ENCODE data around the gene RSPH10B2. TPM values are rescaled to one million over a fixed set of nuclear protein-coding genes. Genes with fewer than 3 reads are reported as not detected.
"Not testable (repeated sequence)": the region's sequence is repeated elsewhere in the genome, so short reads cannot be mapped to it uniquely, and the experiment has no call there.

The RSPH10B2 gene
- polyA plus RNA-seq, 1 donor (not counting 4 experiments of a cell fraction or from before 2014, with no cell fraction given) = not detected

DNA sequence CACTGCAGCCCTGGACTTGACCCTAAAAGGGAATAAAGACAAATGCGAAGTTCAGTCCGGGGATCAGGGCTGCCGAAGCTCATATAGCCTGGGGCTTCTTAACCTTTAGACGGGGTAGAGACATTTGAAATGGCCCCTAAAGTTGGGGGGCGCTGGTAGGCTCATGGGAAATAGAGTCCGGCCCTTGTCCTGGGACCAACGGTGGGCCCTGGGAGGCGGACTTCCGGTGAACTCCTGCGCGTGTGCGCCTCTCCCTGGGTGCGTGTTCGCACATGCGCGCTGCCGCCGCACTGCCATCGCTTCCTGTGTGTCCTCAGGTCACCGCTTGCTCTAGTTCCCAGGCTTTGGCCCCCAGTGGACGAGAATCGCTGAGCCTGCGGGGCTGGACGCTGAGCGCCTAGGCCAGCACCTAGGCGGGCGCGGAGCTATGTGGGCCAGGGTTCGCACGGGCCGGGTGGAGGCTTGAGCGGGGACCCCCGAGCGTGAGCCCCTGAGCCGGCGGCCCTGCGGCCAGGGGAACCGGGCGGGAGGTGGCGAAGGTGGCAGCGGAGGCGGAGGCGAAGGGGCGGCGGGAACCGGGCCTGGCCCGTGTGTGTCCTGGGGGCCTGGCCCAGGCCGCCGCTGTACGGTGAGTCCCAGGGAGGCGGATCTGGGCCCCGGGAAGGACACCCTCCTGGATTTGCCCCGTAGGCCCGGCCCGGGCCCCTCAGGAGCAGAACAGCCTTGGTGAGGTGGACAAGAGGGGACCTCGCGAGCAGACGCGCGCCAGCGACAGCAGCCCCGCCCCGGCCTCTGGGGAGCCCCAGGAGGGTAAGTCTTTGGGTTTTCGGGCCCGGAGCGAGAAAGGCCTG lies 24.2 kb upstream of the RSPH10B2 start:
- Histone ChIP-seq H3K9me1 (ENCODE audit: control insufficient read depth, extremely low read depth, insufficient read depth, low read length) (no peaks in the 10 kb centered on the region), H3K36me3 (ENCODE audit: control insufficient read depth in 2 of 2, extremely low read depth in 1 of 2, insufficient read depth in 2 of 2, low read length in 2 of 2) (peaks cover 0 to 2% of the 10 kb centered on the region in 2 experiments)
- dilution Hi-C loops (cut with MboI; ENCODE audit: extremely low pct_ligation_motif_present, low sequenced_read_pairs) = no loop called here

DNA sequence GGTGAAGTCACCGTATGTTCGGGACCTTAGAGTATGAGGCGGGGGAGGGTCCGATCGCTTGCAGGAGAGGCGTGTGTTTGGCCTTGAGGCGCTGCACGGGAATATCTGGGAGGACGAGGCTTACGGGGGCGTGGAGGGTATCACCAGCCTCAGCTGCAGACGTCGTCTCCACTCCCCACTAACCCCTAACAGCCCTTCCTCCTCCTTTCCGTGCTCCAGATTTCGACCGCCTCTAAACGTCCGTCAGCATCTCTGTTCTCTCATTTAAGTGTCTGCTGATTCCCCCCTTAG lies 23.6 kb upstream of the RSPH10B2 start:
- H3K9ac ChIP-seq (ENCODE audit: control insufficient read depth, extremely low read depth, insufficient read depth, low read length) = peak overlapping the region; percentile 90
- H3K9me1 ChIP-seq (ENCODE audit: control insufficient read depth, extremely low read depth, insufficient read depth, low read length) = no peaks in the 10 kb centered on the region
- dilution Hi-C loops (cut with MboI; ENCODE audit: extremely low pct_ligation_motif_present, low sequenced_read_pairs) = no loop called here

More for the DNA sequence above, 24.2 kb upstream of the RSPH10B2 start:
- H3K4me2 ChIP-seq (ENCODE audit: control insufficient read depth, extremely low read depth, insufficient read depth, low read depth, low read length) = peak overlapping the region; percentile 87
- TF ChIP-seq, protein P1, sequence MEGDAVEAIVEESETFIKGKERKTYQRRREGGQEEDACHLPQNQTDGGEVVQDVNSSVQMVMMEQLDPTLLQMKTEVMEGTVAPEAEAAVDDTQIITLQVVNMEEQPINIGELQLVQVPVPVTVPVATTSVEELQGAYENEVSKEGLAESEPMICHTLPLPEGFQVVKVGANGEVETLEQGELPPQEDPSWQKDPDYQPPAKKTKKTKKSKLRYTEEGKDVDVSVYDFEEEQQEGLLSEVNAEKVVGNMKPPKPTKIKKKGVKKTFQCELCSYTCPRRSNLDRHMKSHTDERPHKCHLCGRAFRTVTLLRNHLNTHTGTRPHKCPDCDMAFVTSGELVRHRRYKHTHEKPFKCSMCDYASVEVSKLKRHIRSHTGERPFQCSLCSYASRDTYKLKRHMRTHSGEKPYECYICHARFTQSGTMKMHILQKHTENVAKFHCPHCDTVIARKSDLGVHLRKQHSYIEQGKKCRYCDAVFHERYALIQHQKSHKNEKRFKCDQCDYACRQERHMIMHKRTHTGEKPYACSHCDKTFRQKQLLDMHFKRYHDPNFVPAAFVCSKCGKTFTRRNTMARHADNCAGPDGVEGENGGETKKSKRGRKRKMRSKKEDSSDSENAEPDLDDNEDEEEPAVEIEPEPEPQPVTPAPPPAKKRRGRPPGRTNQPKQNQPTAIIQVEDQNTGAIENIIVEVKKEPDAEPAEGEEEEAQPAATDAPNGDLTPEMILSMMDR (optimal IDR thresholded peaks at IDR 0.05 in 1 of 3, IDR thresholded peaks at IDR 0.05 in 1 of 3, conservative IDR thresholded peaks at IDR 0.05 in 1 of 3; ENCODE audit: extremely low read depth in 1 of 3, insufficient read depth in 2 of 3, low read length in 3 of 3) = no peak
- TF ChIP-seq EZH2 (IDR thresholded peaks at IDR 0.05; ENCODE audit: low read length) = no peak
- no peaks in the 10 kb centered on the region for H3K9me3 ChIP-seq (ENCODE audit: control insufficient read depth, low read depth, low read length)
- DNase-seq (ENCODE audit: low read depth, low spot score) = no peak
- peak overlapping the region; percentile 90 for H3K9ac ChIP-seq (ENCODE audit: control insufficient read depth, extremely low read depth, insufficient read depth, low read length)
- no peaks in the 10 kb centered on the region for H4K20me1 ChIP-seq (ENCODE audit: control insufficient read depth, extremely low read depth, insufficient read depth, low read length)
- H3K4me1 ChIP-seq (ENCODE audit: control insufficient read depth, extremely low read depth, insufficient read depth, low read length) = peaks cover 8% of the 10 kb centered on the region
- peak overlapping the region; percentile 80 for H3K27ac ChIP-seq (ENCODE audit: control insufficient read depth, insufficient read depth, low read length)
- H3K27me3 ChIP-seq (ENCODE audit: control insufficient read depth, extremely low read depth, insufficient read depth, low read length) = no peaks in the 10 kb centered on the region
- peak overlapping the region; percentile 90 for H2AFZ ChIP-seq (ENCODE audit: control insufficient read depth, low read length)
- H3K4me3 ChIP-seq (ENCODE audit: control insufficient read depth in 2 of 3, extremely low read depth in 1 of 3, insufficient read depth in 2 of 3, low read depth in 1 of 3, low read length in 3 of 3) = peak overlapping the region; percentile 77 to 88 (median 81)
- peaks cover 22% of the 10 kb centered on the region for H3K79me2 ChIP-seq (ENCODE audit: control insufficient read depth, insufficient read depth, low read length)
- FAIRE-seq = peak; percentile 17

DNA sequence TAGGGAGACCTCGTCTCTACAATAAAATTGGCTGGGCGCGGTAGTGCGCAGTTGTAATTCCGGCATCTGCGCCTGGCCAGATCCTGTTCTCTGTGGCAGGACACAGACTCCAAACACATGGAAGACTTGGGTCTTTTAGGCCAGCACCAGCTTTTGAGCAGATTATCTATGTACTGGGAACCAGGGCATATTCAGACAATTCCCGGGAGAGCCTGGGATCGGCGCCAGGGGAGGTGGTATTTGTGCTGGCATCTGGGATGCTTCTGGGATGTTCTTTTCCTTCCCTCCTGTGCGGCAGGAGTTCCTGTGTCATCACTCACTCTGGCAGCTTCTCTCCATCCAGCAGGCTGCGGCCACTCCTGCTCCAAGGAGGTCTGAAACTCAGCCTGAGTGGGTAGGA lies 15.5 kb upstream of the RSPH10B2 start:
- dilution Hi-C loops (cut with MboI; ENCODE audit: extremely low pct_ligation_motif_present, low sequenced_read_pairs); H4K20me1 ChIP-seq (ENCODE audit: control insufficient read depth, extremely low read depth, insufficient read depth, low read length); FAIRE-seq; H3K79me2 ChIP-seq (ENCODE audit: control insufficient read depth, insufficient read depth, low read length); DNase-seq (ENCODE audit: low read depth, low spot score); H3K9ac ChIP-seq (ENCODE audit: control insufficient read depth, extremely low read depth, insufficient read depth, low read length); H2AFZ ChIP-seq (ENCODE audit: control insufficient read depth, low read length); H3K9me1 ChIP-seq (ENCODE audit: control insufficient read depth, extremely low read depth, insufficient read depth, low read length); H3K27me3 ChIP-seq (ENCODE audit: control insufficient read depth, extremely low read depth, insufficient read depth, low read length); H3K4me3 ChIP-seq (ENCODE audit: control insufficient read depth in 2 of 3, extremely low read depth in 1 of 3, insufficient read depth in 2 of 3, low read depth in 1 of 3, low read length in 3 of 3); H3K4me2 ChIP-seq (ENCODE audit: control insufficient read depth, extremely low read depth, insufficient read depth, low read depth, low read length); H3K27ac ChIP-seq (ENCODE audit: control insufficient read depth, insufficient read depth, low read length); H3K9me3 ChIP-seq (ENCODE audit: control insufficient read depth, low read depth, low read length); H3K4me1 ChIP-seq (ENCODE audit: control insufficient read depth, extremely low read depth, insufficient read depth, low read length): not testable (repeated sequence)
- peaks cover 0 to 10% of the 10 kb centered on the region in 2 experiments for H3K36me3 ChIP-seq (ENCODE audit: control insufficient read depth in 2 of 2, extremely low read depth in 1 of 2, insufficient read depth in 2 of 2, low read length in 2 of 2)

More for the DNA sequence above, 23.6 kb upstream of the RSPH10B2 start:
- peak overlapping the region; percentile 80 for H3K27ac ChIP-seq (ENCODE audit: control insufficient read depth, insufficient read depth, low read length)
- H3K9me3 ChIP-seq (ENCODE audit: control insufficient read depth, low read depth, low read length) = no peaks in the 10 kb centered on the region
- peak overlapping the region; percentile 90 for H2AFZ ChIP-seq (ENCODE audit: control insufficient read depth, low read length)
- H3K27me3 ChIP-seq (ENCODE audit: control insufficient read depth, extremely low read depth, insufficient read depth, low read length) = no peaks in the 10 kb centered on the region
- H4K20me1 ChIP-seq (ENCODE audit: control insufficient read depth, extremely low read depth, insufficient read depth, low read length) = no peaks in the 10 kb centered on the region
- H3K4me3 ChIP-seq (ENCODE audit: control insufficient read depth in 2 of 3, extremely low read depth in 1 of 3, insufficient read depth in 2 of 3, low read depth in 1 of 3, low read length in 3 of 3) = peak overlapping the region; percentile 77 to 88 (median 81)
- FAIRE-seq (no peak), DNase-seq (ENCODE audit: low read depth, low spot score) (no peak)
- peak overlapping the region; percentile 87 for H3K4me2 ChIP-seq (ENCODE audit: control insufficient read depth, extremely low read depth, insufficient read depth, low read depth, low read length)
- peaks cover 8% of the 10 kb centered on the region for H3K4me1 ChIP-seq (ENCODE audit: control insufficient read depth, extremely low read depth, insufficient read depth, low read length)
- TF ChIP-seq, protein P1 (optimal IDR thresholded peaks at IDR 0.05 in 1 of 3, IDR thresholded peaks at IDR 0.05 in 1 of 3, conservative IDR thresholded peaks at IDR 0.05 in 1 of 3; ENCODE audit: extremely low read depth in 1 of 3, insufficient read depth in 2 of 3, low read length in 3 of 3) = no peak
- TF ChIP-seq EZH2 (IDR thresholded peaks at IDR 0.05; ENCODE audit: low read length) = no peak
- peaks cover 0 to 5% of the 10 kb centered on the region in 2 experiments for H3K36me3 ChIP-seq (ENCODE audit: control insufficient read depth in 2 of 2, extremely low read depth in 1 of 2, insufficient read depth in 2 of 2, low read length in 2 of 2)
- H3K79me2 ChIP-seq (ENCODE audit: control insufficient read depth, insufficient read depth, low read length) = peaks cover 22% of the 10 kb centered on the region

Data from keratinocyte (primary cell).